Myocyte (in vitro differentiated cells): Measurements from ENCODE around the gene SLC45A3. TPM values are rescaled to one million over a fixed set of nuclear protein-coding genes. Genes with fewer than 3 reads are reported as not detected.
"Not testable (repeated sequence)": the region's sequence is repeated elsewhere in the genome, so short reads cannot be mapped to it uniquely, and the experiment has no call there.

Experiments
- DNase-seq: peaks from one replicate; pipeline ENCODE4 v3.0.0-alpha.2; 2012; ENCODE audit warnings: low read depth
- polyA plus RNA-seq: library from polyadenylated mRNA; unstranded; fragments of >200 nt; gene quantifications from one replicate; pipeline ENCODE4 v1.2.1, GENCODE V29; 2012; ENCODE audit warnings: missing spikeins
- total RNA-seq: library from RNA; depleted of rRNA; stranded (reverse); fragments of >200 nt; gene quantifications from 2 replicates; pipeline ENCODE4 v1.2.3, GENCODE V29; 2014

The SLC45A3 gene
- 12.1 and 12.7 TPM in 2 replicates for total RNA-seq
- 2.4 TPM for polyA plus RNA-seq

GRCh38 chr1:205680073-205680851 is at the start of gene SLC45A3:
Gene SLC45A3 (minus strand): TSS chr1:205680509. CDS start chr1:205664656, 15,853 bp downstream.
- peak; percentile 37 for DNase-seq

- no peak for DNase-seq
Measured at GRCh38 chr1:205726619-205727125, 46.4 kb upstream of the SLC45A3 start.

- DNase-seq, result no peak
Measured at GRCh38 chr1:205725514-205725913, 45.2 kb upstream of the SLC45A3 start.

GRCh38 chr1:205720740-205721139 is 40.4 kb upstream of the SLC45A3 start:
- not testable (repeated sequence) for DNase-seq

GRCh38 chr1:205719762-205720161 is 39.5 kb upstream of the SLC45A3 start:
- no peak for DNase-seq

- DNase-seq, result no peak
Measured at GRCh38 chr1:205719015-205719414, 38.7 kb upstream of the SLC45A3 start.

GRCh38 chr1:205716371-205717132 is 36.2 kb upstream of the SLC45A3 start:
- no peak for DNase-seq

- no peak for DNase-seq
Measured at GRCh38 chr1:205715628-205716027, 35.3 kb upstream of the SLC45A3 start.

GRCh38 chr1:205714906-205715246 is 34.6 kb upstream of the SLC45A3 start:
- no peak for DNase-seq

- peak; percentile 35 for DNase-seq
Measured at GRCh38 chr1:205714190-205714905, 34.0 kb upstream of the SLC45A3 start.

- DNase-seq, result peak; percentile 85
Measured at GRCh38 chr1:205711105-205712048, 31.1 kb upstream of the SLC45A3 start.

- no peak for DNase-seq
Measured at GRCh38 chr1:205710201-205711062, 30.1 kb upstream of the SLC45A3 start.

GRCh38 chr1:205709640-205710039 is 29.3 kb upstream of the SLC45A3 start:
- no peak for DNase-seq

- peak; percentile 83 for DNase-seq
Measured at GRCh38 chr1:205709059-205709398, 28.7 kb upstream of the SLC45A3 start.

- no peak for DNase-seq
Measured at GRCh38 chr1:205706601-205707502, 26.5 kb upstream of the SLC45A3 start.

- DNase-seq, result no peak
Measured at GRCh38 chr1:205704903-205705302, 24.6 kb upstream of the SLC45A3 start.

- DNase-seq, result no peak
Measured at GRCh38 chr1:205703072-205703471, 22.8 kb upstream of the SLC45A3 start.

GRCh38 chr1:205701891-205702290 is 21.6 kb upstream of the SLC45A3 start:
- no peak for DNase-seq

GRCh38 chr1:205701420-205701819 is 21.1 kb upstream of the SLC45A3 start:
- no peak for DNase-seq
